C4-2B (cell line): ENCODE measurements around the gene ZC3H12C.

Experiments
- H3K27ac ChIP-seq: fragments of 450-650 bp; 2 replicates; pipeline ENCODE4 v1.5.1; 2017
- CTCF ChIP-seq: fragments of 450-650 bp; conservative IDR thresholded peaks from 2 replicates; pipeline ENCODE4 v1.5.1; 2017; ENCODE audit warnings: mild to moderate bottlenecking
- ZFX ChIP-seq: fragments of 450-650 bp; IDR thresholded peaks from 2 replicates; pipeline ENCODE4 v1.6.1; 2017

Gene ZC3H12C

DNA sequence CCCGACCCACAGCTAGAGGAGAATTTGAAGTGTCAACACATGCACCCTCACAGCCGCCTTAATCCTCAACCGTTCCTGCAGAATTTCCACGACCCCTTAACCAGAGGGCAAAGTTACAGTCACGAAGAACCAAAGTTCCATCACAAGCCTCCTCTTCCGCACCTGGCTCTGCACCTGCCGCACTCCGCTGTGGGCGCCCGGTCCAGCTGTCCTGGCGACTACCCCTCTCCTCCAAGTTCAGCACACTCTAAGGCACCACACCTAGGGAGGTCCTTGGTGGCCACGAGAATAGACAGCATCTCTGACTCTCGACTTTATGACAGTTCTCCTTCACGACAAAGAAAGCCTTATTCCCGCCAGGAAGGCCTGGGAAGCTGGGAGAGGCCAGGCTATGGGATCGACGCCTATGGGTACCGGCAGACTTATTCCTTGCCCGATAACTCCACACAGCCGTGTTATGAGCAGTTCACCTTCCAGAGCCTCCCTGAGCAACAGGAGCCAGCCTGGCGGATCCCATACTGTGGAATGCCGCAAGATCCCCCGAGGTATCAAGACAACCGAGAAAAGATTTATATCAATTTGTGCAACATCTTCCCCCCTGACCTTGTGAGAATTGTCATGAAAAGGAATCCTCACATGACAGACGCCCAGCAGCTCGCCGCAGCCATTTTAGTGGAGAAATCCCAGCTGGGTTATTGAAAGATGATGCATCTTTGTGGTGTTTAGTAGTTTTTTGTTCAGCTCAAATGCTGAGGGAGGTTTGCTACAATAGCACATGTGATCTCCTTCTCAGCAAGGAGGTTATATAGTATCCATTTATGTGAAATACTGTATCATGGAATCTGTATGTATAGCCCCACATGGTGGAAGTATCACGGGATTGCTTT lies 72.1 kb downstream of the ZC3H12C start:
- no peak overlapping the region for H3K27ac ChIP-seq
- TF ChIP-seq ZFX (no peak), CTCF (no peak)

- no peak overlapping the region for H3K27ac ChIP-seq
- TF ChIP-seq ZFX (no peak), CTCF (no peak)
These were observed 75.0 kb downstream of the ZC3H12C start for GRCh38 chr11:110168033-110168803.

DNA sequence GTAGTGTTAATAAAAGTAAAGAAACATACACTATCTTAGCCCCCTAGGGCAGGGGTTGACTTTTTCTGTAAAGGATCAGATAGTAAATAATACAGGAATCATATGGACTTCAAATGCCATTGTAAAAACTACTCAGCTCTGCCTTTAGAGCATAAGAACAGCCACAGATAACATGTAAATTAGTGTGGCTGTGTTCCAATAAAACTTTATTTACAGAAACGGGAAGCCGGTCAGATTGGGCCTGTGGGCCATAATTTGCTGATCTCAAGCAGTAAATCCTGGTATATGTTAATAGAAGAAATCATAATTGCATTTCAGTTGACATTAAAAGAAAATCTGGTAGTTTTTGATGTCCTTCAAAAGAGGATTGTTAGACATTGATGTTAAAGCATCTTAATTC lies 76.5 kb downstream of the ZC3H12C start:
- TF ChIP-seq ZFX: no peak
- no peak for TF ChIP-seq CTCF
- H3K27ac ChIP-seq: no peak overlapping the region

DNA sequence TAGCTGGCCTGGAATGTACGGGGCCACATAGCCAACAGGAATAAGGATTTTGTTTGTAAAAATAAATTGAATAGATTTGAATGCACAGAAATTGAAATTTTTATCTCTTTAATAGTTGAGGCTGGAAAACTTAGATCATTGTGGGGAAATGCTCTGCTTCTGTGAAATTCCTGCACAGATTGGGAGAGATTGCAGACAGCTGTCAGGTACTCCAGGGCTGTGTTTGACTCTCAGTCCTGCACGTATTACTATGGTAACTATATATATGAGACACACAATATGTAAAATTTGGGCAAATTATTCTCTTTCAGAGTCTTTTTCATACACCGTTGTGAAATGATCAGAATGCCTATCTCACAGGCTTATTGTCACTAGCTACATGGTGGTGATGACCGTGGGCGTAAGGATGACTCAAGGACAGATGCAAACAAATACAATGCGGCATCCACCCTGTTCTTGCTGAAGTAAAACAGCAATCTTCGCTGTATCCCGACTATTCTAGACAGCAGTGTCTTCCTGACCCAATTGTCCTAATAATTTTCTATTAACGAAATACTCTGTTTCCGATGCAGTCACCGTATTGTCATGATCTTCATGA lies 79.4 kb downstream of the ZC3H12C start:
- TF ChIP-seq CTCF: no peak
- TF ChIP-seq ZFX: no peak
- H3K27ac ChIP-seq: no peak overlapping the region

DNA sequence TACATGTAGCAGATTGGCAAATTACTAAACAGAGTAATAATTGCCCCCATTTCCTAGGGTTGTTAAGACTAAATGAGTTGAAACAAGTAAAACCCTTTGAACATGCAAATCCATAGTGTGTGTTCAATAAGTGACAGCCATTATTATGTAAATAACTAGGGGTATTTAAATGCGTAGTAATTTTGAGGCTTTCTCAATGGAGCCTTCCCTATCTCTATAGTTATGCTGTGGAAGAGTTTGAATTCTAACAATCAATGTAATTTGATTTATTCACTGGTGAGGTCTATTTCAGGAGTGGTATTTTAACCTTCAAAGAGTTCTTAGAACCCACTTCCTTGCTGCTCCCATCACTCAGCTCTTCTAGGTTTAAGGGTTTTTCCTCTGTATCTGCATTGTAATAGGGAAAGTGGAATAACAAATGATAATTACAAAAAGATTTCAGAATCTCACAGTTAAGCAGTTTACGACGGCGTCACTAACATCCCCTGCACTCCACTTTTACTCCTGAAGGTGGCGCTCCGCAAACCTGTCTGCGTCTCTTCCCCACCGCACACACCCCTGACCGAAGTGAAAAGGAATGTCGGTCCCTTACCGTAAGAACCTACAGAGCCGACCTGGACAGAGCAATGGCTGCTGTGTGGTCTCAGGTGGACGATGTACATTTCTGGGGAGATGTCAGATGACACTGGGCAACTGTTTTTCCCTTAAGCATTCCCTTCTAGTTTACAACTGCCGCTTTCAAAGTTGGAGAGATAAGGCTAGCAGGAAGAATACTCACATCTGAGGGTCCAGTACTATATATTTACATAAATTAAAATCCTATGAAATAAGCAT lies 80.8 kb downstream of the ZC3H12C start:
- no peak overlapping the region for H3K27ac ChIP-seq
- TF ChIP-seq CTCF: peak; percentile 92
- no peak for TF ChIP-seq ZFX

GRCh38 chr11:110174645-110175310 lies 81.6 kb downstream of the ZC3H12C start:
- TF ChIP-seq CTCF: no peak
- no peak for TF ChIP-seq ZFX
- H3K27ac ChIP-seq: no peak overlapping the region
